Skeletal muscle satellite cell (primary cell): Measurements from ENCODE around the gene PCGF3.

Experiments
- H3K27me3 ChIP-seq: 2 replicates; pipeline ENCODE4 v1.7.0; 2013; ENCODE audit warnings: low read length; ENCODE audit not compliant: control insufficient read depth, insufficient read depth
- H3K36me3 ChIP-seq: 2 replicates; pipeline ENCODE4 v1.7.0; 2013; ENCODE audit warnings: mild to moderate bottlenecking, control low read depth, low read length; ENCODE audit not compliant: insufficient read depth
- H3K4me1 ChIP-seq: 2 replicates; pipeline ENCODE4 v1.7.0; 2013; ENCODE audit warnings: low read length; ENCODE audit not compliant: control insufficient read depth, insufficient read depth
- H3K4me2 ChIP-seq: 2 replicates; pipeline ENCODE4 v1.7.0; 2013; ENCODE audit warnings: mild to moderate bottlenecking, low read length
- H3K4me3 ChIP-seq: 2 replicates; pipeline ENCODE4 v1.7.0; 2013; ENCODE audit warnings: low read length
- H3K9ac ChIP-seq: 2 replicates; pipeline ENCODE4 v1.7.0; 2013; ENCODE audit warnings: mild to moderate bottlenecking, low read depth, low read length, moderate library complexity
- H3K9me3 ChIP-seq: replicated peaks from 2 replicates; pipeline ENCODE4 v1.7.0; 2013; ENCODE audit warnings: mild to moderate bottlenecking, control low read depth, low read length

Gene PCGF3

DNA sequence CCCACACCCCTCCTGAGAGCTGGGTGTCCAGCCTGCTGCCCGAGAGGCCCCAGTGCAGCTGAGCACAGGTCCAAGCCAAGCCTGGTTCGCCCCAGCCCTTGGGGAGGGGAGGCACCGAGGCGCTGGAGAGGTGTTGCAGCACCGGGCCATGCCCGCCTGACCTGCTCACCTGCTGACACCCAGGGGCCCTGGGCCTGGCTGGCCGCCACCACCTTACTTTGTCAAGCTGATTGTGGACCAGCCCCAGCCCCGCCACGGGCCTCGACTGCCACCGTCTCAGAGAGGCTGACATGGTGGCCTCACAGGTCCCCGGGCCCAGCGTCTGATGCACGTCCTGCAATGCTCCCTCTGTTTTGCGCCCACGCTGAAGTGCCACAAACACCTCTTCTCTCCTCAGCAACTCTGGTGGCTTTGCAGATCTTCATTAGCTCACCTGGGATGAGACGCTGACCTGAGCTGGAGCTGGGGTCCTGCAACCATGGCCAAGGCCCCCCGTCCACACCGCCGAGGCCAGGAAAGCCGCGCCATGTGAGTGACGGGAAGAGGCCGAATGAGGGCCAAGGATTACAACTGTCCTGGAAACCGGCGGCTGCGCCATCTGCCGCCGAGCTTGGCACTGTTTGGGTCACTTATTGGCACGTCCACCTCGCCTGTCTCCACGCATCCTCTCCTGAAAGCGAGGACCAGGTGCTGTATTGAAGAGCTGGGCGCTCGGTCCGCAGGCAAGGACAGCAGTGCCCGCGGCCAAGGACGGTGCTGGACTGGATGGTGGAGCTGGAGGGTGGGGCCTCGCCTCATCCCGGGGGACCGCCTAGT, 112.7 kb downstream of the PCGF3 start:
- Histone ChIP-seq H3K4me2 (no peak overlapping the region), H3K27me3 (peaks cover 83% of the 10 kb centered on the region), H3K9me3 (no peaks in the 10 kb centered on the region), H3K36me3 (no peaks in the 10 kb centered on the region), H3K9ac (no peak overlapping the region), H3K4me3 (no peak overlapping the region), H3K4me1 (no peaks in the 10 kb centered on the region)

DNA sequence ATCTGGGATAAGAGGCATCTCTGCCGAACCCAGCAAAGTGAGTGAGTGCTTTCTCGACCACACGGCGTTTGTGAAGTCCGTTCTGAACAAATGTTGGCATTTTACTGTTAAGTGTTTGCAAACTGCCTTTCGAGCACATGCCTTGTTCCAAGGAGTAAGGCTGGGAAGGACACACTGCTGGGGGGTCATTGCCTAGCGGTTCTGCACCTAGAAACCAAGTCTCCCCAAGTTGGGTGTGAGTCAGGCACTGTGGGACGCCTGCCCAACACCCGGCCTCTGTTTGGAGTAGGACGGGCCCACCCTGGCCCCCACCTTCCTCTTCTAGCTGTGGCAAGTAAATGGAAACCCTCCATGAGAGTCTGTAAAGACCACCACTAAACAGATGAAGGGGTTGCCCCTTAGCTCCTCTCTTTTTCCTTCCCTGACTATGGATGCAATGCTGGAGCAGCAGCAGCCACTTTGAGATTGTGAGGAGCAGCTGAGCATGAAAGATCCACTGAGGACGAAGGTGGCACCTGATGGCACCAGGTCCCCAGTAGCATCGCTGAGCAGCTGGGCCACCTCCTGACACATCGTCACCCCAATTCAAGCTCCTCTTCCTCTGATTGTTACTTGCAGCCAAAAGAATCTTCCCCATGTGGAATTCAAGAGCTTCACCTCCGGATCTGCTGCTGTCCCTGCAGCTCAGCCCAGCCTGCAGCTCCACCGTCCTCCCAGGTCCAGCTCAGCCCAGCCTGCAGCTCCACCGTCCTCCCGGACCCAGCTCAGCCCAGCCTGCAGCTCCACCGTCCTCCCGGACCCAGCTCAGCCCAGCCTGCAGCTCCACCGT, 114.0 kb downstream of the PCGF3 start:
- no peak overlapping the region for H3K9ac ChIP-seq
- no peaks in the 10 kb centered on the region for H3K36me3 ChIP-seq
- H3K4me3 ChIP-seq: no peak overlapping the region
- H3K4me2 ChIP-seq: no peak overlapping the region
- H3K9me3 ChIP-seq: no peaks in the 10 kb centered on the region
- peaks cover 83% of the 10 kb centered on the region for H3K27me3 ChIP-seq
- H3K4me1 ChIP-seq: no peaks in the 10 kb centered on the region
